ENCODE measurements around the gene IGLL5.

IGLL5 gene

DNA sequence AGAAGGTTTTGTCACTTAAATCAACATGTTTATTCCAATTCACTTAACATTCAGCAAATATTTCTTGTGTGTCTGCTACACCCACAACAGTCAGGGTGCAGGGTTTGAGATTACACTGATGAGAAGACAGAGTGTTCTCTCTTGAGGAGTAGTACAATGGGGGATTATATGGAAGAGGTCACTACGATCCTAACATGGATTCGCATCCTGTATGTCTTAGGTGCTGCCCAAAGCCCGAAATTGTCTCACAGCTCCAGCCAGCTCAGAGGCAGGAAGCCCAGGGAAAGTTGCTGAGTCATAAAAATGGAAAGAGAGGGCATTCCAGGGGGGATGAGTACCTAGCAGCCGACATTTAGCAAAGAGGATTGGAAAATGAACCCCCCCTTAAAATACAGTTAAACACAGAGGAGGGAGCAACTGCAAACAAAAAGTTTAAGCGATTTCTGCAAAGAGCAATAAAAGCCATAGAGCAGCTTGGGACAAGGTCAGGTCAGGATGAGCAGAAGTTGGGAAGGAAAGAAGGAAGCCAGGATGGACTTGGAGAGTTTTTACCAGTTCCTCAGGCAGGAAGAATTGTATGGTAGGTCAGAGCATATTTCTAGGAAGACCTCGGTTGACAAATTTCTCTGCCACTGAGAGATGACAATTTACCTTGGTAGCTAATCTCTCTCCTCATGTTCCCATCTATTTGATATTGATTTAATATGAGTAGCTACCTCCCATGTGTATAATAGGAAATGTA, 49.5 kb downstream of the IGLL5 start:
- no peak for DNase-seq

- no peak for DNase-seq
Observed at GRCh38 chr22:22937894-22938480, 50.4 kb downstream of the IGLL5 start.

DNA sequence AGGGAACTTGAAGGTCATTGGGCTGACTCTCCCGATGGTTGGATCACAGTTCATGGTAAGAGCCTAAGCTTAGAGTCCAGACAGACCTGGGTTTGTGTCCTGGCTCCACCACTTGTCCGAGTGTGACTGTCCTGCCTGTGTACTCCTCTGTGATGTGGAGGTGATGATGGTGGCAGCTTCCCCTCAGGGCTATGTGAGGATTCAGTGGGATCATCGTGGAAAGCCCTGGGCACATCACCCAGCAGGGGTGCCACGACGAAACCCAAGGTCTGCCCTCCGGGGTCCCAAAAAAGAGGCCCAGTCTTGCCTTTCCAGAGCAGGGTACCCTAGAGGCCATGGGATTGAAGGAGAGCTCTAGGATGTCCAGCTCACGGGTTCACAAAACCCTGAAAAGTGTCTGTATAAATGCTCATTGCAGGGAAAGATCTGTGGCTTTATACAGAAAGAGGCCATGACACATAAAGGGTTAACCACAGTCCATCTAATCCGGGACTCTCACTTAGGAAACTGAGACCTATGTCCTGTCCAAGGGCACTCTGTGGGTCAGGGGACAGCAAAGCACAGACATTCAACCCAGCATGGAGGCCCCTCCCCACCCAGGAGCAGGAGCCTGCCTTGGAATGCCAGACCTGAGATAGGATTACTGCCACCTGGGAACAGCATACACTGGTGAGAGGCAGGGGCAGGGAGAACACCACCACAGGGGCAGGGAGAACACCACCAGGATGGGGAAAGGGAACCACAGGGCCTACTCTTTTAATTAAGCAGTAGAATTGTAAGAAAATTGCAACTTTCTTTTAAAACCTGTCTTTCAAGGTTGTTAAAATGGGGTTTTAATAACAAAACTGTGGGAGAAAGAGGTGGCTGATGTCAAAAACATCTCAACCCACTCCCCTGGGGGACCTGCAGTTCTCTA, 51.3 kb downstream of the IGLL5 start:
- DNase-seq = no peak

- no peak for DNase-seq
Observed at GRCh38 chr22:22939588-22940368, 52.2 kb downstream of the IGLL5 start.

- no peak for DNase-seq
Observed at GRCh38 chr22:22940961-22941605, 53.5 kb downstream of the IGLL5 start.

DNA sequence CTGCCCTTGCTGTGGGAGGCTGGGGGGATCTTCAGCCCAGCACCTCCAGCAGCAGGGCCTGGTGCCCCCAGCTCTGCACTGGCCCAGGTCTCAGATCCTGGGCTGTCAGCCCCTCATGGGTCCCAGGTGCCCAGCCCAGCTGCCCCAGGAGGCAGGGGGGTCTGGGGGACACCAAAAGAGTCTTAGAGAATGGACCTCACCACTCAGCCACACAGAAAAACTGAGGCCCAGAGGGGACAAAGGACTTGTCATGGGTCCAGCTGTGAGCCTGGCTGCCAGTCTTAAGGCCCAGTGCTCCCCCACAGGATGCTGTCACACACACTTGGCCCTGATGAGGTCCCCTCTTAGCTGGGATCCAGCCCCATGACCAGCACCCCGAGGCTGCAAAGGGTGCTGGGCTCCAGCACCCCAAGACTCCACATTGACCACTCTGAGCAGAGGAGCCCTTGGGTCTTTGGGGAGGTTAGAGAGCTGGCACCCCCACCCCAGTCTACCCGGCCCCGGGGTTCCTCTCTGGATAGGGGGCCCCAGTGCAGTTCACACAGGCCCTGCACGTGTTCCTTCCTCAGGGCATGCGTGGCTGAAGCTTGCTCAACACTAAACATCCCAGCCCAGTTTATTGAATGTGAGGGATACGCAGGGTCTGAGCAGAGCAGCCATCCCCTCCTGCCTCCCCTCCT, 54.4 kb downstream of the IGLL5 start:
- DNase-seq = no peak

DNA sequence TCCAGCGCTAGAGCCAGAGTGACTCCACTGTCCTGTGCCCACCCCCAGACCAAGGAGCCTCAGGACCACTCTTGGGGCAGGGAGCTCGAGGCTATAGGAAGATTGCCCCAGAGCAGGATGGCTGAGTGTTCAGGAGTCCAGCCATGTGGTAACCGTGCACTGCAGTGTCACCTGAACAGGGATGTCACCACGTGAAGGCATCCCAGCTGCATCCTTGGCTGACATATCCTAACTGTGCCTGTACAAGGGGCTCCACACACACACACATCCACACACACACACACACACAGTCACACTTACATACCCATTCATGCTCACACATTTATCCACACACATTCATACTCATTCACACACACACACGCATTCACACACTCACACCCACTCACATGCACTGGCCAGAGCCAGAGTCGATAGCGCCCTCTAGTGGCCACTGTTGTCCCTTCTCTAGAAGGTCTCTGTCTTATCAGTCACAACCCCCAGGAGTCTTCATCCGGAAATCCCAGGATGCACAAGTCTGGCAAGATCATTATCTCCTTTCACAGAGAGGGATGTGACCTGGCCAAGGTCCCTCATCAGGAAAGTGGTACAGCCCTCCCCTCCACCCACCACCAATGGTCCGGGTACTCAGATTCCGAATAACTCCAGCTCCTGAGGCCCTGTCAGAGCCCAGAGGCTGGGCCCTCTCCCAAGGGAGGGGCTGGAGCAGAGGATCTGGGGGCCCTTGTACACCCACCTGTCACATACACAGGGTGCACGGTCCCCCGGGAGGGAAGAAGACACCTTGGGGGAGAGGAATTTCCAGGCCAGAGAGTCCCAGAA, 55.1 kb downstream of the IGLL5 start:
- DNase-seq = peak in 23 of 56 donors; percentile 3 to 65 (median 21)

DNA sequence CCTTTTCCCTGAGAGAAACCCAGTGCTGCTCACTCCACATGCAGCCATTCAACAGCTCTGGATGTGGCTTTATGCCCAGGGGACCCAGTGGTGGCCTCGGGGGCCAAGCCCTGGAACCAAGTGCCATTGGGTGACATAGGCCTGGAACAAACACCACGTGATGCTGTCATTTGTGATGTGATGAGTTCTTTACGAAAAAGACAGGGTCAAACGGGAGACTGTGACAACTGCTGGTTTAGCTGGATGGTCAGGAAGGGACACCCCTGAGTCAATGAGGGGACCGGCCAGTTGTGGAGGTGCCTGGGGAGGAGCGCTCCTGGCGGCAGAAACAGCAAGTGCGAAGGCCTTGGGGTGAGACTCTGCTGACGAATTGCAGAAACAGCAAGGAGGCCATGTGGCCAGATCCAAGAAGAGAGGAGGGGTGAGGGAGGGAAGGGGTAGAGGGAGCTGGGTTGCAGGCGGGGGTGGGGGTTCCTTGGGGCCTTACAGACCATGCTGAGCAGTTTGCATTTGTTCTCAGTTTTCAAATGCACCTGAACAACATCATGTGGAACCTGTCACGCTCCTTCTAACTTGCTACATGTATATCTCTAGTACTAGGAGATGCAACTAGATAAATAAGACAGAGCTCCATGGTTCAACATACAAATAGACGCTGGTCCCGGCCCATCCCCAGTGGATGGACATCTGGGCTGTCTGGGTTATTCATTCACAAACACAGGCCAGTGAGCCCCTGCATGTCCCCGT, 56.1 kb downstream of the IGLL5 start:
- no peak for DNase-seq

DNA sequence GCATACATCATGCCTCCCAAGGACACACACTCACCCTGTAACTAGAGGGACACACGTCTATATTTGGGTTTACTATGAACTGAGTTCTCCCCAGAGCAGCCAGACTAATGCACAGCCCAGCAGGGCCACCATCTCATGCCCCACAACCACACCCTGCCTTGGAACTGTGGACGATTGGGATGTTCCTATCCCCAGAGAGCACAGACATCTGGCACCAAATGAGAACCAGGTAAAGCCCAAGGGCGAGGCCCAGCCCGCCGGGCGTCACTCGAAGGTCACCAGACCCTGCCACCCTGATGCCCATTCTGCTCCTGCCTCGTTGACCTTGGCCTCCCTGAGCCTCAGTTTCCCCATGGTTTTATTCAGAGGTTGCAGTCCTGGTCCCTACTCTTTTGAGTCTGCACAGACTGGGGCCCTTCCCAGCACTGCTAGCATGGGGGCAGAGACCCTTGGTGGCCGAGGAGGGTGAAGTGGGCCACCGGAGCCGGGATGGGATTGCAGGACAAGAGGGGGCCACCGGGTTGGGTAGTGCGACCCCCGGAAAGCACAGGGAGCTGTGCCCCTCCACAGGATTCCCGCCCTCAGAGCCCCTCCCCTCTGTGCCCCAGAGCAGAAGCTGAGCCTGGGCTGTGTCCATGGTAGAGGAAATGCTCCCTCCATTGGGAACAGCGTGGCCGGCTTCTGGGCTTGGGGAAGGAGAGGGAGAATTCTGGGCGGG, 56.8 kb downstream of the IGLL5 start:
- no peak for DNase-seq

- DNase-seq = no peak
Observed at GRCh38 chr22:22945195-22945594, 57.6 kb downstream of the IGLL5 start.

Data from amygdala (tissue), 56 donors.